A172 (cell line): ENCODE results near the gene ALCAM. TPM values are rescaled to one million over a fixed set of nuclear protein-coding genes. Genes with fewer than 3 reads are reported as not detected.
A peak's percentile ranks its signal among the peaks of the same experiment; 100 is the strongest.

ENCODE experiments used
- DNase-seq: peaks from one replicate; pipeline ENCODE4 v3.0.0-alpha.2; 2015; ENCODE audit warnings: low spot score
- total RNA-seq: library from RNA; depleted of rRNA; stranded (reverse); fragments of >200 nt; shearing (Covaris generic); gene quantifications from 2 replicates; pipeline ENCODE4 v1.2.3, GENCODE V29; 2014

ALCAM gene
- total RNA-seq, 1 experiment from 2014 or later: 102 TPM

GRCh38 chr3:105490045-105490444 is 123.3 kb downstream of the ALCAM start:
- DNase-seq: no peak

- no peak for DNase-seq
These were observed 126.7 kb downstream of the ALCAM start for GRCh38 chr3:105493305-105493892.

DNA sequence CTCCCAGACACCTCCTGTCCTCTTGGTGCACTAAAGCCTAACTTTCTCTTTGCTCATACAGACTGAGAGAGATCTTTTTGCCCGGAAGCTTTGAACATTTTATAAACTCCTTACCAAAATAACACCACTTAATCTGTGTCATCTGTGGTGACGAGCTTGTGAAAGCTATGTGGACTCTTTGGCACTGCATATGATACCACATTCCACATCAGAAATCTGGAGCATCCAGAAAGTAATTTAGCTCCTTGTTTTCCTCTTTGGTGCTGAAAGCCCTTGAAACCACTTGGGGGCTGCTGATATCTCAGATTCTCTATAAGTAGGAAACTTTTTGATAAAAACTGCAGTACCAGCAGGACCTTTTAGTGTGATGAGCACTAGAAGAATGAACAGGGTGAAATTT is 128.3 kb downstream of the ALCAM start:
- no peak for DNase-seq

GRCh38 chr3:105496343-105496742 is 129.6 kb downstream of the ALCAM start:
- DNase-seq: no peak

DNA sequence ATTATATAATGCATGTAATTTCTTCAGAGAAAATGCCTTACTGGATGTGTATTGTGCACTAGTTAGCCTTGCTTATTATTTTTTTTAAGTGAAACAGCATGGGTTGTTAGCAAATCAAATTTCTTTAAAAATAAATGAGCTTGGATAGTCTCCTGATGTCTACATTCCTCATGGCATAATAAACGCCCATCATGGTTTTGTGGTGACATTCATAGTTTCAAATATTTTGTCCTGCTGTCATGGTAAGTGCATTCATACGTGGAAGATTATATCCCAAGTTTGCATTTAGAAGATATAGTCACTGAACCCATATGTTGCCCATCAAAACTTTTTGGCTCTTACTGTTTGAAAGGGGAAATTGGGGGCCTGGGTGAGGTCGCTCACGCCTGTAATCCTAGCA is 130.7 kb downstream of the ALCAM start:
- no peak for DNase-seq

- DNase-seq: no peak
These were observed 133.3 kb downstream of the ALCAM start for GRCh38 chr3:105499961-105500360.

- DNase-seq: no peak
These were observed 135.6 kb downstream of the ALCAM start for GRCh38 chr3:105502333-105502732.

DNA sequence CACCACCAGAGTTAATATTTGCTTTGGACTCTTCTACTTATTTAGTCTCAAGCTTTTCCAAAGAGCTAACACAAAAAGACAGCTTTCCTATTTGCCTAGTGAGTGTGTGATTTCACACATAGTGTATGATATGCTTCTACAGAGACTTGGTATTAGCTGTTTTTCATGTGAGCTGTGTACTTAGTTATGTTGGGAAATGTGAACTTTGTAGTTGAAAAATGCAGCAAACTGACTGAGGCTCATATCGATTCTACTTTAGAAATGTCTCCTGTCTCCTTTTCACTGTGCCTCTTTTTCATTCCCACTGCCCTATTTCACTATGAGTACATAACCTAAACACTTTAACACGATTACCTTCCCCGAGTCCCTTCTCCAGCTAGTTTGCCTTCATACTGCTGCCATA is 136.5 kb downstream of the ALCAM start:
- no peak for DNase-seq

DNA sequence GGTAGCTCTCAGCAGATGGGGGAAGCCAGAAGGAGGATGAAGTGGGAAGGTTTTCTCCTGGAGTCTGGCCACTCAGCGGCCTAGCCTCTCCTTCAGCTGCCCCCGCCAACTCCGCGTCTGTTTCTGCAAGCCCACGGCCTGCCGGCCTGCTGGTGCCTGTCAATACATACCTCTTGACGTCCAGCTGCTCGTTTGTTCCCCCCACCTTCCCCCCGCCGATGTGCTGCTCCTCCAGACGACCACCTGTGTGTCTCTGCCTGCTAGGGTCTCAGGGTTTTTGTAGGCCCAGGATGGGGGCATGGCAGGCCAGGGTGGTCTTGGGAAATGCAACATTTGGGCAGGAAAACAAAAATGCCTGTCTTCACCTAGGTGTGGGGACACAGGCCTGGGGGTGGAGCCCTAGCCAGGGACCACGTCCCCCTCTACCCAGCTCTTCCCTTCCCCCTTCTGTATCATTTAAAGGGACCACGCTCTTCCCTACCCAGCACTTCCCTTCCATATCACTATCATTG is 137.8 kb downstream of the ALCAM start:
- no peak for DNase-seq

DNA sequence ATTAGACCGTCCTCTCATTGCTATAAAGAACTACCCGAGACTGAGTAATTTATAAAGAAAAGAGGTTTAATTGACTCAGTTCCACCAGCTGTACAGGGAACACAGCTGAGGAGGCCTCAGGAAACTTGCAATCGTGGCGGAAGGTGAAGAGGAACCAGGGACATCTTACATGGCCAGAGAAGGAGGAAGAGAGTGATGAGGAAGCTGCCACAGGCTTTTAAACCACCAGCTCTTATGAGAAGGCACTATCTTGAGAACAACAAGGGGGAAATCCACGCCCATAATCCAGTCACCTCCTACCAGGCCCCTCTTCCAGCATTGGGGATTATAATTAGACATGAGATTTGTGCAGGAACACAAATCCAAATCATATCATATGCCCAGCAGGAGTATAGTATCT is 138.5 kb downstream of the ALCAM start:
- DNase-seq: no peak

DNA sequence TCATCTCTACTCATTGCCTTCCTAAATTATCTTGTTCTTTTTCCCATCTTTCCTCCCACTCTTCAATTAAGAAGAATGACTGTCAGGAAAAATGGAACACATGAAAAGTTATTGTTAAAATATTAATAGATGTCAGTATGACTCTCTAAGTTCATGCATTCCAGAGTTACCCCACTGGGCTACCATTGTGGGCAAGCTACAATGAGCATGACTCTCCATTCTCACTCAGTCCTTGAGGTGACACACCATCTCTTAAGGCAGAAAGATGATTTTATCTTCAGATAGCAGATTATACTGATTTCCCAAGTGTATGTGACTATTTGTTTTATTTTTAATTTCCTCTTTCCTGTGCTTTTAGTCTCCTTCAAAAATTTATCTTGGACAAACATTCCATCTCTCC is 144.3 kb downstream of the ALCAM start:
- no peak for DNase-seq

GRCh38 chr3:105512061-105512460 is 145.4 kb downstream of the ALCAM start:
- no peak for DNase-seq

DNA sequence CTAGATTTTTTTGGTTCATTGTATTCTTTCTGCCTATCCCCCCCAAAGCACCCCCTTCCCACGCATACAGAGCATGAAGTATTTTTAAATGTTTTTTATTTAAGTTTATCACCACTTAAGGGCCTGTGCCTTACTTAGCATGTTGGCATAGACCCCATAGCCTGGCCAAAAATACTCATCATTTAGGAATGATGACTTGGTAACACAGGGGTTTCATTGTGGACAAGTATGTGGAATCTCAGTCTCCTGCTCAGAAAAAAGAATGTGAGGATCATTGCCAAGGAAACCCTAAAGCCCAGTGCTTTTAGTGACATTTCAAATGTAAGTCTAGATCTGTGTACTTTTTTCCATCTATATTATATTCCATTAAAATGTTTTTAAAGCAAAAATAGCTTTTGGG is 146.3 kb downstream of the ALCAM start:
- peak; percentile 60 for DNase-seq

- DNase-seq: no peak
These were observed 147.2 kb downstream of the ALCAM start for GRCh38 chr3:105513886-105514285.

- DNase-seq: no peak
These were observed 148.7 kb downstream of the ALCAM start for GRCh38 chr3:105515372-105515771.

GRCh38 chr3:105516972-105517371 is 150.3 kb downstream of the ALCAM start:
- no peak for DNase-seq

GRCh38 chr3:105518203-105518602 is 151.5 kb downstream of the ALCAM start:
- no peak for DNase-seq

DNA sequence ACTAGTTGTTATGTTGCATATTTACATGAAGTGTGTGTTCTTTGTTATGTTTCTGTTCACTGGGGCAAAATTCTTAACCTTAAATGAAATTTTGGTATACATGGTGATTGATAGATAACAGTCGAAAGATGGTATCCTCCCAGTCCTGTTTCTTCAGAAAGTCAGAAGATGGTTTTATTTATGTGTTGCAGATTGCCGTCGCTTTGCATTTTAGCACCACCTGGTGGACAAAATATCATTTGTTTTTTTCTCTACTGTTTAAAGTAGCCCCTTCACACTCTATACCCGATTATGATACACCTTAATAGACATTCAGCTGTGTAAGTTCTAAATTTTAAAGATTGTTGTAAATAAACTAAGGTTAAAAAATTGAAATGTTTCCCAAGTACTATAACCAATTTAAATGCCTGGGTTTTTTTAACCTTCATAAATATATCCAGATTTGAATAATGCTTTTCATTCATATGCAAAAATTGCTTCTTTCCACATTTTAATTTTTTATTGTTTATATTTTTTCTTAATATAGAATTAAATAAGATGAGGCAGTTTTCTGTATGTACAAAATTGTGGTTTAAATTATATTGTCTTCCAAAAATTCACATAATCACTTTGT is 152.2 kb downstream of the ALCAM start:
- peak; percentile 70 for DNase-seq

GRCh38 chr3:105521770-105522169 is 155.1 kb downstream of the ALCAM start:
- no peak for DNase-seq

GRCh38 chr3:105523501-105523900 is 156.8 kb downstream of the ALCAM start:
- DNase-seq: no peak

GRCh38 chr3:105525531-105525930 is 158.8 kb downstream of the ALCAM start:
- DNase-seq: no peak

- DNase-seq: peak; percentile 34
These were observed 159.8 kb downstream of the ALCAM start for GRCh38 chr3:105526360-105527111.

DNA sequence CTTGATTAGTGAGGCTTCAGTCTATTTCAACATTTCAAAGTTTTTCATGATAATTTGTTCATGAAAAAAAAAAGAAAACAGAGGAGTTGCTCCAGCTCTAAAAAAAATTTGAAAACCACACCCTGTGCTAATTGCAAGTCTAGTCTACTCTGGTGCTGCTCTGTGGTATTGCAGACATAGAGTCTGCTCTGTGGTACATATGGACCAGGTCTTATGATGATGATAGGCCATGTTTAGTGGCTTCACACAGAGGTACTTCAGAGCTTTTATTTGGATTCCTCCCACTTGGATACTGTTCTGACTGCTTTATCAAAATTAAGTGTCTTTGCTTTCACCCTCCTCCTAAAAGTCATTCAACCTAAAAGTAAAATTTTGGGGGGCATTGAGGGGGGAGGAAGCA is 160.8 kb downstream of the ALCAM start:
- peak; percentile 7 for DNase-seq
